MM.1S (cell line): Measurements from ENCODE around the gene MLF1.

Source experiments
- EZH2 ChIP-seq: fragments of 300-600 bp; sonication (generic); optimal IDR thresholded peaks from 2 replicates; pipeline ENCODE3; 2017; ENCODE audit warnings: low read depth, mild to moderate bottlenecking, antibody characterized with exemption, low read length, mixed read lengths
- EZH2phosphoT487 ChIP-seq: fragments of 300-600 bp; sonication (generic); IDR thresholded peaks from 2 replicates; pipeline ENCODE4 v1.6.1; 2018; ENCODE audit warnings: antibody characterized with exemption, low read length
- TF ChIP-seq, protein P1 (sequence below): fragments of 300-600 bp; sonication (generic); IDR thresholded peaks from 2 replicates; pipeline ENCODE4 v1.5.1; 2016; ENCODE audit warnings: antibody characterized with exemption, low read length, mixed read lengths

DNA sequence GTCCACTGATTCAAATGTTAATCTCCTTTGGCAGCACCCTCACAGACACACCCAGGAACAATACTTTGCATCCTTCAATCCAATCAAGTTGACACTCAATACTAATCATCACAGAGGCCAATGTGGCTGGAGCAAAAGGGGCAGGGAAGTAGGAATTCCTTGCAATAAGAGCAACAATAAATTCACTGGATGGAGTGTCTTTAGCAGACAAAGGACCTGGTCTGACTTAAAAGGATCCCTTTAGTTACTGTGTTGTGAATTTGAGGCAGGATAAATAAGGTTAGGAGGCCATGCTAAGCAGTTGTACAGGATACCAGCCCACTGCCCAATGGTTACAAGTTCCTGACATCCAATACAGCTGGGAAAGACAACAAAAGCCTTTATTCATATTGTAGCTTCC lies 61.0 kb downstream of the MLF1 start:
- TF ChIP-seq, protein P1, sequence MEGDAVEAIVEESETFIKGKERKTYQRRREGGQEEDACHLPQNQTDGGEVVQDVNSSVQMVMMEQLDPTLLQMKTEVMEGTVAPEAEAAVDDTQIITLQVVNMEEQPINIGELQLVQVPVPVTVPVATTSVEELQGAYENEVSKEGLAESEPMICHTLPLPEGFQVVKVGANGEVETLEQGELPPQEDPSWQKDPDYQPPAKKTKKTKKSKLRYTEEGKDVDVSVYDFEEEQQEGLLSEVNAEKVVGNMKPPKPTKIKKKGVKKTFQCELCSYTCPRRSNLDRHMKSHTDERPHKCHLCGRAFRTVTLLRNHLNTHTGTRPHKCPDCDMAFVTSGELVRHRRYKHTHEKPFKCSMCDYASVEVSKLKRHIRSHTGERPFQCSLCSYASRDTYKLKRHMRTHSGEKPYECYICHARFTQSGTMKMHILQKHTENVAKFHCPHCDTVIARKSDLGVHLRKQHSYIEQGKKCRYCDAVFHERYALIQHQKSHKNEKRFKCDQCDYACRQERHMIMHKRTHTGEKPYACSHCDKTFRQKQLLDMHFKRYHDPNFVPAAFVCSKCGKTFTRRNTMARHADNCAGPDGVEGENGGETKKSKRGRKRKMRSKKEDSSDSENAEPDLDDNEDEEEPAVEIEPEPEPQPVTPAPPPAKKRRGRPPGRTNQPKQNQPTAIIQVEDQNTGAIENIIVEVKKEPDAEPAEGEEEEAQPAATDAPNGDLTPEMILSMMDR: no peak
- TF ChIP-seq EZH2 (no peak), EZH2phosphoT487 (no peak)
